Stimulated activated naive CD4-positive, alpha-beta T cell (primary cell): Measurements from ENCODE around the gene ACOT11.
"Not testable (repeated sequence)": the region's sequence is repeated elsewhere in the genome, so short reads cannot be mapped to it uniquely, and the experiment has no call there.

Experiments
- DNase-seq, 6 experiments: peaks; one replicate each; lab custom pipeline; 2025; lab: John Stamatoyannopoulos, UW

Gene ACOT11

GRCh38 chr1:54547601-54548388, at the start of gene ACOT11:
Gene ACOT11 (plus strand): TSS chr1:54548228. CDS start chr1:54548310, 82 bp downstream.
- DNase-seq: no peak

DNA sequence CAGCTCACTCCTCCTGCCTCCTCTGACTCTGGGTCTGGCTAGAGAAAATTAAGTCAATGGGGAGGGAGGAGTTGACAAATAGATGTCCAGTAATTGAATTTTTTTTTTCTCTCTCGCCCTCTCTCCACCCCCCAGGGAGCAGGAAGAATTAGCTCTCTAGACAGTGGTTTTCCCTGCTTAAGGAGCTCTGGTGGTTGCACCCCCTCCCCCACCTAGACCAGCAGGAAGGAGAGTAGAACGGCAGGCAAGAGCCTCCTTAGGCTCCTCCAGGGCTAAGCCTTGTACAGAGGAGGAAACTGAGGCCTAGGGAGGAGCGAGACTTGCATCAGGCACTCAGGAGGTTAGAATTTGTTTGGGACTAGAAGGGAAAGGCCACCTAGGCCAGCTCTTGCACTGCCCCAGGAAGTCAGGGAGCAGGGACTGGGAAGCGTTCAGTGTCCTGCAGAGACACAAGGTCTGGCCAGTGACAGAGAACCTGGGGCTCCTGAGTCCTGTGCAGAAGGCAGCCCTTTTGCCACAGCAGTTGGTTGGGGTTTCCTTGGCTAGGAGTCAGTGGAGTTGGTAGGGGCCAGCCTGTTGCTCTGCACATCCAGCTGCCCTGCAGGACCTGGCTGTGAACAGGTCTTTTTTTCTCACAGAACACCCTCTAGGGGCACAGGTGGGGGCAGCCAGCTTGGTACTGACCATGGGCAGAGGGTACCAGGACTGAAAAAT, 49.5 kb upstream of the ACOT11 start:
- no peak for DNase-seq

GRCh38 chr1:54499097-54499359, 49.0 kb upstream of the ACOT11 start:
- no peak for DNase-seq

- DNase-seq: peak in 5 of 6 experiments; percentile 7 to 60 (median 32)
Measured at GRCh38 chr1:54499360-54500106, 48.5 kb upstream of the ACOT11 start.

GRCh38 chr1:54500107-54500431, 48.0 kb upstream of the ACOT11 start:
- no peak for DNase-seq

DNA sequence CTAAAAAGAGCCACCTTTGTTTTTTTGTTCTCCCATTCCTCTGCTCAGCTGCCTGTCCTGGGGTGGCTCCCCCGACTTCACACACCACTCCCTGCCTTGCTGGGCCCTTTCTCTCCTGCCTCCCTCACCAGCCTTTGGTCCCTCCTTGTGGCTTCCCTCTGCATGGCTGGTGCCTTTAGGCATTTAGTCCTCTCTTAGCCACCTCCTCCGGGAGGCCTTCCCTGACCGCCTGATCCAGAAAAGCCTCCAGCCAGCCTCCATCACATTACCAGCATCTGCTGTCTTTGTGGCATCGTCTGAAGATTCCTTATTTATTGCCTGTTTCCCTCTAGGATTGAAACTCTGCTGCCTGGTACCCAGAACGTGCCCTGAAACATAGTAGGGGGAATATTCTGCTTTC, 46.2 kb upstream of the ACOT11 start:
- no peak for DNase-seq

DNA sequence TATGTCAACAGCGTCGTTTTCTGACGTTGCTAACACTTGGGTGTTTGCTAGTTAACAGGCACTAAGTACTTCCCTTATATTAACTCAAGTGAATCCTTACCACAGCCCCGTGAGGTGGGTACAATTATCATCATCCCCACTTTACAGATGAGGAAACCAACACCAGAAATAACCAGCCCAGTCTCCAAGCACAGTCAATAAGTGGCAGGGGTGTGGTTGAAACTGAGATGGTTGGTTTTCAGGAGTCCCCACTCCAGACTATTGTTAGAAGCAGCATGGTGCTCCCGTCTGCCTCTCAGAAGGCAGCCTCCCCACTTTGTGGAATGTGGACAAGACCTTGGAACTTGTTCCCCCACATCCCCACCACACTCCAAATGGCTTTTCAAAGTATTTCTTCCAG, 45.7 kb upstream of the ACOT11 start:
- DNase-seq: no peak

- no peak for DNase-seq
Measured at GRCh38 chr1:54506594-54506993, 41.4 kb upstream of the ACOT11 start.

DNA sequence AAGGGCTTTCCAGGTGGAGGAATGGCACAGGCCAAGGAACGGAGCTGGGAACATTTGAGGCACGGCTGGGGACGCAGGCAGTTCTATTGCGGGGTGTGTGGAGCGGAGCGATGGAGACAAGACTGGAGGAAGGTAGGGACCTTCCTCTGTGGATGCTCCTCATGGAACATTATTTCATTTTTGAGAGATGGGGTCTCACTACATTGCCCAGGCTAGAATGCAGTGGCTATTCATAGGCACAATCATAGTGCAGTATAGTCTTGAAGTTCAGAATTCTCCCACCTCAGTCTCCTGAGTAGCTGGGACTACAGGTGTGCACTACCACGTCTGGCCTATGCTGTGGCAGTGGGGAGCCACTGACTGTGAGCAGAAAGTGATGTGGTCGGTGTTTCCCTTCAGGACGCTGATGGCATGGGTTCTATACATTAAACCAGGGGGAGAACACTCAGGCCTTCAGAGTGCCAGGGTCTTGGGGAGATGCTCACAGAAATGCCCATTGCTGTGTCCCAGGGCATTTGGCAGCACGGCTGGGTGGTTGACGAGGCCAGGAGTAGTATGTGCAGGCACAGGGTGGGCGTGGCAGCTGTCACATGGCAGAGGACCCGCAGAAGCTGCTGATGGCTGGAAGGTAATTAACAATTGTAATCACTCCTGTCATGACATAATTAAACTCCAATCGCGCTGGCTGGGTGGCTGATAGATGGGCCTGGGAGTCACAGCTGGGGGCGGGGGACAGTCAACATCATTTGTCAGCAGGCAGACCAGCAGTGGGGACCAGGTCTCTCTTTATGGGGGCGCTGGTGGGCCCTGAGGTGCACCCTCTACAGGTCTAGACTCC, 40.8 kb upstream of the ACOT11 start:
- no peak for DNase-seq

- no peak for DNase-seq
Measured at GRCh38 chr1:54510715-54511270, 37.2 kb upstream of the ACOT11 start.

- not testable (repeated sequence) for DNase-seq
Measured at GRCh38 chr1:54513921-54514580, 34.0 kb upstream of the ACOT11 start.

GRCh38 chr1:54516249-54516920, 31.6 kb upstream of the ACOT11 start:
- no peak for DNase-seq

GRCh38 chr1:54517496-54517895, 30.5 kb upstream of the ACOT11 start:
- DNase-seq: no peak

GRCh38 chr1:54518489-54518888, 29.5 kb upstream of the ACOT11 start:
- DNase-seq: no peak

DNA sequence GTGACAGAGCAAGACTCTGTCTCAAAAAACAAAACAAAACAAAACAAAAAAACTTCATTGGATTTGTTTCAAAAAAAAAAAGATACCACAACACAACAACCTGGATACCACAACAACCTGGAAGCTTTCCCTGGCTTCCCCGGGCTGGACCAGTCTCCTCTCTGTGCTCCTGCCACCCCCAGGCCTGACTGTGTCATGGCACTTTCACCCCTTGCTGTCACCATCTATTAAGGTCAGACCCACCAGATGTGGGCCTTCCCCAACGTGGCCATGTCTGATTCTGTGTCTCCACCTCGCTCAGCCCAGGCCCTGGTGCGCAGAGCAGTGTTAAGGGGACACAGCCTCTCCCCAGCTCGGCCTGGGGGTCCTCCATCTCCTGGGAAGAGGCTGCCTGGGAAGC, 28.3 kb upstream of the ACOT11 start:
- DNase-seq: no peak

GRCh38 chr1:54520631-54521321, 27.3 kb upstream of the ACOT11 start:
- DNase-seq: no peak

- DNase-seq: not testable (repeated sequence)
Measured at GRCh38 chr1:54526565-54526964, 21.5 kb upstream of the ACOT11 start.

- no peak for DNase-seq
Measured at GRCh38 chr1:54528613-54529012, 19.4 kb upstream of the ACOT11 start.

DNA sequence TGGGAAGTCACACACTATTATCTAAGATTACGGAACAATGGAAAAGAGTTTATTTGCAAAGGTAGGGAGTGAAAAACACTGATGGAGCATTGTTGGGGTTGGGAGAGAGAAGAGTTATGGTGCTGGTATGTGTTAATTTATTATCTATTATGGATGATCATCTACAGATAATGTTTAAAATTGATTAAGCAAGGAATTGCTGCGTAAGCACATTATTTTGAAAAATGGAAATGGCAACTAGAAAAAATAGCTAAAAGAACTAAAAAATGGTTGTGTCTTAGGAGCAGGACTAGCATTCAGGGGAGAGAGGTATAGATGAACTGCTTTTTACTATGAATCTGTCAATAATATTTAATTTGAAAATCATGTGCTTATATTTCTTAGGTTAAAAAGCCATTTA, 16.0 kb upstream of the ACOT11 start:
- no peak for DNase-seq

- not testable (repeated sequence) for DNase-seq
Measured at GRCh38 chr1:54536656-54537055, 11.4 kb upstream of the ACOT11 start.
